Measurements from ENCODE around the gene PARVA.

PARVA gene

GRCh38 chr11:12444601-12445000 is 67.2 kb downstream of the PARVA start:
- no peaks in the 10 kb centered on the region for H3K4me1 ChIP-seq (ENCODE audit: control insufficient read depth, insufficient read depth, low read length)
- H3K27ac ChIP-seq (ENCODE audit: low read depth, low read length) = peak overlapping the region; percentile 33
- H3K36me3 ChIP-seq (ENCODE audit: control insufficient read depth, insufficient read depth, low read length) = no peaks in the 10 kb centered on the region
- no peak overlapping the region for H3K4me3 ChIP-seq (ENCODE audit: low read length)
- no peaks in the 10 kb centered on the region for H3K27me3 ChIP-seq (ENCODE audit: control insufficient read depth, insufficient read depth, low read length)
- H3K9ac ChIP-seq (ENCODE audit: low read length) = no peak overlapping the region

DNA sequence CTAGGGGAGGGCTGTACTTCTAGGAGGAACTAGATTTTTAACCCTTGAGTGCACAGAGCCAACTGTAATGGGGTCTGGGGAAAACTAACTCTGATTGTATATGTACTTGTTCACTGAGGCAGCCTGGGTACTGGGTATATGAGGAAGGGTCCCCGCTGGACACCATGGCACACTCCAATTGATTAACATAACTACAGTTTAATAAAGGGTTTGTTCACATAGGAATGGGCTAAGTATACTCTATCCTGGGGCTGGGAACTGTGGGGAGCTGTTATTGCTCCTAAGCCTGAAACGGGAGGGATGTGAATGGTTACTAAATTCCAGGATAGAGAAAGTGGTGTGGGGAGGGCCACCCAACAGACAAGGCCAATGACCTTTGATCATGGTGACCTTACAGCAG is 67.6 kb downstream of the PARVA start:
- peak overlapping the region; percentile 33 for H3K27ac ChIP-seq (ENCODE audit: low read depth, low read length)
- no peaks in the 10 kb centered on the region for H3K36me3 ChIP-seq (ENCODE audit: control insufficient read depth, insufficient read depth, low read length)
- no peaks in the 10 kb centered on the region for H3K4me1 ChIP-seq (ENCODE audit: control insufficient read depth, insufficient read depth, low read length)

DNA sequence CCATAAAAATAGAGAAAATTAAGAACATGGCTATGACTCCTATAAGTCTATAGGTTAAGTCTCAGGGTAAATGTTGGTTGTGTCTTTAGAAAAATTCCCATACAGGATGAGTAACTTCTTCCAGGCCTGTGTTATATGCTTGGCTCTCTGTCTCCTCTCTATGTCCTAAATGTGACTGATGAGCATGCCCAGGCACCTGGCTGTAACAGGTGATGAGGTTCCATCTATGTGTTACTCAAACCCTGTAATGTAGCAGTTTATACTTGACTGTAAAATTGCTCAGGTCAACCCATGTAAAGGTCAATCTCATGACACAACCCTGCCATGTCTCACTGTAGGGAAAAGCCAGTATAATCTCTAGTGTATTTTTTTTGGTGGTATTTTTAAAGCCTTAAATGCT is 69.5 kb downstream of the PARVA start:
- H3K4me3 ChIP-seq (ENCODE audit: low read length) = no peak overlapping the region
- no peak overlapping the region for H3K27ac ChIP-seq (ENCODE audit: low read depth, low read length)
- H3K4me1 ChIP-seq (ENCODE audit: control insufficient read depth, insufficient read depth, low read length) = peaks cover under 1% of the 10 kb centered on the region

More for the DNA sequence above, 67.6 kb downstream of the PARVA start:
- H3K9ac ChIP-seq (ENCODE audit: low read length) = no peak overlapping the region
- no peaks in the 10 kb centered on the region for H3K27me3 ChIP-seq (ENCODE audit: control insufficient read depth, insufficient read depth, low read length)
- no peak overlapping the region for H3K4me3 ChIP-seq (ENCODE audit: low read length)

DNA sequence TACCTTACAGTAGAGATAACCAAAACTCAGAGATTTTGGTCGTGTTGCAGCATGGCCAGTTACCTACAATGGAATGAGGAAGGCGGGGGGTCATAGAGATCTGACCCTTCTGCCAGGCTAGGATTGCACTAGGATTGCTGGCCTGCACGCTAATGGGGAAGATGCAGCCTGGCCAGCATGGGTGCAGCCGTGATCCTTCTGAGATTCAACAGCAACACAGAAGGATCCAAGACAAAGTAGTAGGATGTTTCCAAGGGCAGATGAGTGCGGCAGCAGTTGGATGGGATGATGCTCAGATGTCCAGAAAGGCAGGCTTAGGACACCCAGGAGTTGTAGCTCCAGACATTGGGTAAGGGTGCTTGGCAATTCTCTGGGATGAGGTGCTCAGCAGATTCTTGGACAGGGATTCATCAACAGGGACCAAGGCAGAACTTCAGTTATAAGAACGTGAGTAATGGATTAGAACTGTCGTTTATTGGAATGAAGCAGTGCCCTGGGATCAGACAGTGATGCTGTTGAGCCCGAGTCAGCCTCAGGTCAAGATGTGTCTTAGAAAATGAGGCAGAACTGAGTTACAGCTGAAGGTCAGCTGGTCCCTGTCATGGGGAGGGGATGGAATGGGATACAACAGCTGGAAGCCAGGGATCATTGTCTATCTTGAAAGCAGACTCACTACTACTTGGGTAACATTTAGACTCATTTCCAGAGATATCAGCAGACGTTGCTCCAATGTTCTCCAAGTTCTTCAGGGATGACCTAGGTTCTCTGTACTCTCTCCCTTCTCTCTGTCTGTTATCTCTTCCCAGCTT is 71.0 kb downstream of the PARVA start:
- no peak overlapping the region for H3K4me3 ChIP-seq (ENCODE audit: low read length)
- no peaks in the 10 kb centered on the region for H3K36me3 ChIP-seq (ENCODE audit: control insufficient read depth, insufficient read depth, low read length)
- peaks cover 10% of the 10 kb centered on the region for H3K4me1 ChIP-seq (ENCODE audit: control insufficient read depth, insufficient read depth, low read length)
- peak overlapping the region; percentile 8 for H3K27ac ChIP-seq (ENCODE audit: low read depth, low read length)
- H3K27me3 ChIP-seq (ENCODE audit: control insufficient read depth, insufficient read depth, low read length) = no peaks in the 10 kb centered on the region
- H3K9ac ChIP-seq (ENCODE audit: low read length) = no peak overlapping the region

More for the DNA sequence above, 69.5 kb downstream of the PARVA start:
- Histone ChIP-seq H3K27me3 (ENCODE audit: control insufficient read depth, insufficient read depth, low read length) (no peaks in the 10 kb centered on the region), H3K9ac (ENCODE audit: low read length) (no peak overlapping the region), H3K36me3 (ENCODE audit: control insufficient read depth, insufficient read depth, low read length) (no peaks in the 10 kb centered on the region)

GRCh38 chr11:12449961-12450715 is 72.8 kb downstream of the PARVA start:
- no peaks in the 10 kb centered on the region for H3K27me3 ChIP-seq (ENCODE audit: control insufficient read depth, insufficient read depth, low read length)
- no peak overlapping the region for H3K9ac ChIP-seq (ENCODE audit: low read length)
- H3K36me3 ChIP-seq (ENCODE audit: control insufficient read depth, insufficient read depth, low read length) = no peaks in the 10 kb centered on the region
- H3K4me3 ChIP-seq (ENCODE audit: low read length) = no peak overlapping the region
- H3K4me1 ChIP-seq (ENCODE audit: control insufficient read depth, insufficient read depth, low read length) = peaks cover 13% of the 10 kb centered on the region
- H3K27ac ChIP-seq (ENCODE audit: low read depth, low read length) = peak overlapping the region; percentile 39

GRCh38 chr11:12451179-12451814 is 73.9 kb downstream of the PARVA start:
- H3K27me3 ChIP-seq (ENCODE audit: control insufficient read depth, insufficient read depth, low read length) = no peaks in the 10 kb centered on the region
- H3K9ac ChIP-seq (ENCODE audit: low read length) = no peak overlapping the region
- H3K4me1 ChIP-seq (ENCODE audit: control insufficient read depth, insufficient read depth, low read length) = peaks cover 21% of the 10 kb centered on the region
- no peaks in the 10 kb centered on the region for H3K36me3 ChIP-seq (ENCODE audit: control insufficient read depth, insufficient read depth, low read length)
- no peak overlapping the region for H3K4me3 ChIP-seq (ENCODE audit: low read length)
- H3K27ac ChIP-seq (ENCODE audit: low read depth, low read length) = peak overlapping the region; percentile 22

GRCh38 chr11:12453243-12453642 is 75.9 kb downstream of the PARVA start:
- Histone ChIP-seq H3K4me3 (ENCODE audit: low read length) (no peak overlapping the region), H3K36me3 (ENCODE audit: control insufficient read depth, insufficient read depth, low read length) (no peaks in the 10 kb centered on the region), H3K27me3 (ENCODE audit: control insufficient read depth, insufficient read depth, low read length) (no peaks in the 10 kb centered on the region), H3K27ac (ENCODE audit: low read depth, low read length) (peak overlapping the region; percentile 80), H3K4me1 (ENCODE audit: control insufficient read depth, insufficient read depth, low read length) (peaks cover 39% of the 10 kb centered on the region), H3K9ac (ENCODE audit: low read length) (no peak overlapping the region)

- no peak overlapping the region for H3K4me3 ChIP-seq (ENCODE audit: low read length)
- peaks cover 49% of the 10 kb centered on the region for H3K4me1 ChIP-seq (ENCODE audit: control insufficient read depth, insufficient read depth, low read length)
- H3K27ac ChIP-seq (ENCODE audit: low read depth, low read length) = peak overlapping the region; percentile 49
Measured at GRCh38 chr11:12454782-12455181, 77.4 kb downstream of the PARVA start.

DNA sequence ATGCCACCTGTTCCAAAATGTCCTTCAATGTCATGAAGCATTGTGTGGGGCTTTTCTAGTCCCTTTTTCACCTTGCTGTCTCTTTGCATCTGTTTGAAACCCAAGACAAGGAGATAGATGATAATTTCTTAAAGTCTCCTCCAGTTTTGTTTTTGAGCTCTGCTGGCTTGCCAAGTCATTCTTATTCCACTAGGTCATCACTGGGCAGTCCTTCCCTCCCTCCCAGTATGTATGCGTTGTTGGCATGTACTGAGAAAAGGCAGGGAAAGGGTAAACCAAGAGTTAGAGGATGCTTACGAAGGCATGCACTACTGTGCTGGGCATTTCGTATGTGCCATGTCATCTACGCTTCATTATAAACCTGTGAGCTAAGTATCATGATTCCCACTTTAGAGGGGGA is 78.6 kb downstream of the PARVA start:
- no peak overlapping the region for H3K9ac ChIP-seq (ENCODE audit: low read length)
- H3K36me3 ChIP-seq (ENCODE audit: control insufficient read depth, insufficient read depth, low read length) = no peaks in the 10 kb centered on the region
- no peak overlapping the region for H3K4me3 ChIP-seq (ENCODE audit: low read length)
- H3K27me3 ChIP-seq (ENCODE audit: control insufficient read depth, insufficient read depth, low read length) = no peaks in the 10 kb centered on the region
- peak overlapping the region; percentile 90 for H3K27ac ChIP-seq (ENCODE audit: low read depth, low read length)
- H3K4me1 ChIP-seq (ENCODE audit: control insufficient read depth, insufficient read depth, low read length) = peaks cover 56% of the 10 kb centered on the region

More at GRCh38 chr11:12454782-12455181, 77.4 kb downstream of the PARVA start:
- Histone ChIP-seq H3K36me3 (ENCODE audit: control insufficient read depth, insufficient read depth, low read length) (no peaks in the 10 kb centered on the region), H3K9ac (ENCODE audit: low read length) (no peak overlapping the region), H3K27me3 (ENCODE audit: control insufficient read depth, insufficient read depth, low read length) (no peaks in the 10 kb centered on the region)

- Histone ChIP-seq H3K4me1 (ENCODE audit: control insufficient read depth, insufficient read depth, low read length) (peaks cover 54% of the 10 kb centered on the region), H3K27ac (ENCODE audit: low read depth, low read length) (peak overlapping the region; percentile 90), H3K4me3 (ENCODE audit: low read length) (no peak overlapping the region), H3K9ac (ENCODE audit: low read length) (no peak overlapping the region), H3K36me3 (ENCODE audit: control insufficient read depth, insufficient read depth, low read length) (no peaks in the 10 kb centered on the region), H3K27me3 (ENCODE audit: control insufficient read depth, insufficient read depth, low read length) (no peaks in the 10 kb centered on the region)
Measured at GRCh38 chr11:12456651-12457579, 79.5 kb downstream of the PARVA start.

DNA sequence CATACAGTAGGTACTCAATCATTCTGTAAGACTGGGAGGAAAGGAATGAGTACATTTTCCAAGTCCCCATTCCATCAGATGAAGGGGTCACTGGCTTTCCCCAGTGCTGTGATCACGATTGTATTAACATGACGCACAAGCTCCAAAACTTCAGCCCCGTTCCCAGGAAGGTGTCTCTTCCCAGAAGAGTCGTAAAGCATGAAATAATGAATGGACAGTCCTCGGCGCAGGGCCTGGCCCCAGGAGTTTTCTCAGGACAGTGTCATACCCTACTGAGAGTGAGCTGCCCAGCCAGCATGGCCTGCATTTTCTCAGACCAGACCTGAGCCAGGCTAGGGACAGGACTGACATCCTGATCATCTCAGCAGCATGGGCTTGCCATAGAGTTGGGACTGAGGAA is 80.7 kb downstream of the PARVA start:
- Histone ChIP-seq H3K4me3 (ENCODE audit: low read length) (peak overlapping the region; percentile 11), H3K27me3 (ENCODE audit: control insufficient read depth, insufficient read depth, low read length) (no peaks in the 10 kb centered on the region), H3K36me3 (ENCODE audit: control insufficient read depth, insufficient read depth, low read length) (no peaks in the 10 kb centered on the region), H3K4me1 (ENCODE audit: control insufficient read depth, insufficient read depth, low read length) (peaks cover 49% of the 10 kb centered on the region), H3K9ac (ENCODE audit: low read length) (no peak overlapping the region), H3K27ac (ENCODE audit: low read depth, low read length) (peak overlapping the region; percentile 90)
